Measurements from ENCODE around the gene CUTC. TPM values are rescaled to one million over a fixed set of nuclear protein-coding genes. Genes with fewer than 3 reads are reported as not detected.

Gene CUTC
- total RNA-seq, 1 experiment from 2014 or later = 21.6 TPM

DNA sequence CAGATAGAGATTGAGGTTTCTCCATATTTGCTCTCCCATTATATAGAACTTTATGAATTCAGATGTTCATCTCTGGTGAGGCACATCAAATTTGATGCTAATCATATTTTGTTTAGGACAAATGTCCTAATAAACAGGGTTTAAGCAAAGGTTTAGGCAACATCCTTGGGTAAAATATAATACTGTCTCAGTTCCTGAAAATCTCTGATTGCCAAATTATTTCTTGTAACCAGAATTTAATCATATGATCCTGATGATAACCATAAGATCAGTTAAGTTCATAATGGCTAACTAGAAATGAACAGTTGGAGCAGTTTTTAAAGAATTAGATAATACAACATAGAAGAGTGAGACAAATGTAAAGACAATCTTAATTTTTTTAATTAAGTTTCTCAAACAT, 18.6 kb downstream of the CUTC start:
- no peak overlapping the region for H3K18ac ChIP-seq (ENCODE audit: insufficient read length, low read depth, low read length)
- no peak overlapping the region for H4K5ac ChIP-seq (ENCODE audit: insufficient read length, low read depth, low read length)
- H3K9me3 ChIP-seq (ENCODE audit: control insufficient read depth, low read depth, low read length) = no peaks in the 10 kb centered on the region
- H3K14ac ChIP-seq (ENCODE audit: insufficient read depth, low read length) = no peak overlapping the region
- H3K79me1 ChIP-seq (ENCODE audit: insufficient read depth, low read depth, low read length, poor library complexity, severe bottlenecking) = no peaks in the 10 kb centered on the region
- no peaks in the 10 kb centered on the region for H3K23me2 ChIP-seq (ENCODE audit: insufficient read length, low read depth, low read length, poor library complexity, severe bottlenecking)
- no peak overlapping the region for H3K27ac ChIP-seq (ENCODE audit: insufficient read length, low read depth, low read length)
- no peak overlapping the region for H3K4me2 ChIP-seq (ENCODE audit: insufficient read depth, insufficient read length, low read length)
- no peak overlapping the region for H3K27ac Mint-ChIP-seq
- no peaks in the 10 kb centered on the region for H3K4me1 ChIP-seq (ENCODE audit: insufficient read depth, low read length)
- TF ChIP-seq, protein P1, sequence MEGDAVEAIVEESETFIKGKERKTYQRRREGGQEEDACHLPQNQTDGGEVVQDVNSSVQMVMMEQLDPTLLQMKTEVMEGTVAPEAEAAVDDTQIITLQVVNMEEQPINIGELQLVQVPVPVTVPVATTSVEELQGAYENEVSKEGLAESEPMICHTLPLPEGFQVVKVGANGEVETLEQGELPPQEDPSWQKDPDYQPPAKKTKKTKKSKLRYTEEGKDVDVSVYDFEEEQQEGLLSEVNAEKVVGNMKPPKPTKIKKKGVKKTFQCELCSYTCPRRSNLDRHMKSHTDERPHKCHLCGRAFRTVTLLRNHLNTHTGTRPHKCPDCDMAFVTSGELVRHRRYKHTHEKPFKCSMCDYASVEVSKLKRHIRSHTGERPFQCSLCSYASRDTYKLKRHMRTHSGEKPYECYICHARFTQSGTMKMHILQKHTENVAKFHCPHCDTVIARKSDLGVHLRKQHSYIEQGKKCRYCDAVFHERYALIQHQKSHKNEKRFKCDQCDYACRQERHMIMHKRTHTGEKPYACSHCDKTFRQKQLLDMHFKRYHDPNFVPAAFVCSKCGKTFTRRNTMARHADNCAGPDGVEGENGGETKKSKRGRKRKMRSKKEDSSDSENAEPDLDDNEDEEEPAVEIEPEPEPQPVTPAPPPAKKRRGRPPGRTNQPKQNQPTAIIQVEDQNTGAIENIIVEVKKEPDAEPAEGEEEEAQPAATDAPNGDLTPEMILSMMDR (conservative IDR thresholded peaks at IDR 0.05) = no peak
- no peak overlapping the region for H3T11ph ChIP-seq (ENCODE audit: low read length)
- no peaks in the 10 kb centered on the region for H4K20me1 ChIP-seq (ENCODE audit: control insufficient read depth, insufficient read depth, insufficient read length)
- H3K9me3 Mint-ChIP-seq = no peaks in the 10 kb centered on the region
- H2BK15ac ChIP-seq (ENCODE audit: low read depth, low read length) = no peak overlapping the region
- H2BK20ac ChIP-seq (ENCODE audit: low read depth, low read length, poor library complexity, severe bottlenecking) = no peak overlapping the region
- H3K79me2 ChIP-seq (ENCODE audit: insufficient read depth, low read length) = no peaks in the 10 kb centered on the region
- H3K23ac ChIP-seq (ENCODE audit: insufficient read length, low read depth, low read length) = no peak overlapping the region
- no peak overlapping the region for H4K8ac ChIP-seq (replicated peaks; ENCODE audit: insufficient read length, low read depth, low read length)
- H3K27me3 Mint-ChIP-seq (ENCODE audit: low read depth) = no peaks in the 10 kb centered on the region
- H3K4me3 Mint-ChIP-seq = no peak overlapping the region
- no peak overlapping the region for H2BK5ac ChIP-seq (ENCODE audit: insufficient read length, low read length)
- no peak overlapping the region for H2AK5ac ChIP-seq (ENCODE audit: insufficient read length, low read length)
- no peak overlapping the region for H3K9ac ChIP-seq (ENCODE audit: extremely low read depth, insufficient read length, low read length)
- no peak overlapping the region for H2BK120ac ChIP-seq (ENCODE audit: low read depth, low read length, poor library complexity, severe bottlenecking)
- no peak overlapping the region for H3K56ac ChIP-seq (ENCODE audit: insufficient read length, low read depth, low read length)
- H3K36me3 Mint-ChIP-seq (ENCODE audit: insufficient read depth in 1 of 3, low read depth in 3 of 3) = peaks cover 5 to 60% (median 56%) of the 10 kb centered on the region in 3 experiments; a peak in 6 of 7 replicates
- no peaks in the 10 kb centered on the region for H3K4me1 Mint-ChIP-seq
- H3K27me3 ChIP-seq (ENCODE audit: insufficient read depth, low read length) = no peaks in the 10 kb centered on the region
- H3K4ac ChIP-seq (ENCODE audit: low read depth, low read length) = no peak overlapping the region
- no peak overlapping the region for H2BK12ac ChIP-seq (ENCODE audit: insufficient read length, low read depth, low read length)
- no peak overlapping the region for H4K91ac ChIP-seq (ENCODE audit: insufficient read length, low read depth, low read length)
- no peak for DNase-seq
- H2AFZ ChIP-seq (ENCODE audit: low read length) = no peak overlapping the region

Measured in H9 (cell line).